Measurements from ENCODE around the gene CYBRD1.

Gene CYBRD1

DNA sequence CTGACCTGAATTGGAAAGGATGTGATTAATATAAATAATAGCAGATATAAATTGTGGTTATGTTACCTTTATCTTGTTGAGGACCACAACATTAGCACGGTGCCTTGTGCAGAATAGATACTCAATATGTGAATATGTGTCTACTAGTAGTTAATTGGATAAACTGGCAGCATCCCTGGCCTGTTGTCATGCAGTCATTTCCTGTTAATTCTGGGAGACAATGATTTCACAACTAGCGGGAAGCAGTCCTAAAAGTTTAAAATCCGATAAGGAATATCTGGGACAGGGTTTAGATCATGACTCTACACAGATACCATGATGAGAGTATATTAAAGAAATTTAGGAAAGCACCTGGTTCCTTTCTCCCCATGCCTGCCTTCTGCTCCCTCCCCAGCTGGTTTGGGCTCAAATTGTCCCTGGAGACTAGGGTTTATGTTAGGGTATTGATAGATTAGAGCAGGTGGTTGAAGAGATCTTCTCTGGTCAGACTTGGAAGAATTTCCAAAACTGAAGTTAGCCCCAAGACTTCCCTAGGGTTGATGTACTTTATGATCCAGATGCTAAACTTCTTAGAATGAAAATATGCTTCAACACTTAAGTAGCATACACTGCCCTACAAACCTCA, 32.8 kb downstream of the CYBRD1 start:
- DNase-seq (ENCODE audit: low read depth), result no peak

DNA sequence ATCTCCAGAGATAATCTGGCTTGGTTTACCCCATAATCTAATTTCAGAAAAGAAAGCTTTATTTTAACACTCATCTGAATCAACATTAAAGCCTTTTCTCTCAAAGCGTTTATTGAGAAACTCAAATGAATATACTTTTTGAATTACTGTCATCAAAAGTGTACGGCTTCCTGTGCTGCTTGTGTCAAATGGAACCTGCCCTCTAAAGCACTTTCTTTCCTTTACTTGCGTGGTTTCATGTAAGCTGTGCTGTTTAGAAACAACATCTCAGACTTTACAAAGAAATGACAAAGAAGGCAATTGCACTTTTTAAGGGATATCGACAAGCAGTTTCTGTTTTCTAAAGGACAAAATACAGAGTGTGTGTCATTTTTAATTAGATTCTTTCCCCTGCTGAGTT, 35.1 kb downstream of the CYBRD1 start:
- no peak for DNase-seq (ENCODE audit: low read depth)

DNA sequence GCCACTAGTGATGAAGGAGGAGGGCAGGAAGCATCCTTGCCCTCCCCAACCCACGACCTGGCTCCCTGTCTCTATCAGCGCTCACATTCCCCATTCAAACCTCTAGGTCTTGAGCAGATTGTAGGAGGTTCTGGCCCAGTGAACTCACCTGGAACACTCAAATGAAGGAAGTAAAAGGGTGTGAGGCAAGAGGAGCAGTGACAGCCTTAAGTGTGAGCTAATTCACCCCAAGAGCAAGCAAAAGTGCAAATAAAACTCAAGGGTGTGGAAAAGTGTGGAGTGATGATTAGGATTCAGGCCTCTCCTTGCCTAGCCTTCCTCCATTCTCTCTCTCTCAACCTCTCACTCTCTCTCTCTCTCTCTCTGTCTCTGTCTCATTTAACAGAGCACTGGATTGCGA, 41.0 kb downstream of the CYBRD1 start:
- no peak for DNase-seq (ENCODE audit: low read depth)

- DNase-seq (ENCODE audit: low read depth), result no peak
Observed at GRCh38 chr2:171564463-171564862, 42.2 kb downstream of the CYBRD1 start.

DNA sequence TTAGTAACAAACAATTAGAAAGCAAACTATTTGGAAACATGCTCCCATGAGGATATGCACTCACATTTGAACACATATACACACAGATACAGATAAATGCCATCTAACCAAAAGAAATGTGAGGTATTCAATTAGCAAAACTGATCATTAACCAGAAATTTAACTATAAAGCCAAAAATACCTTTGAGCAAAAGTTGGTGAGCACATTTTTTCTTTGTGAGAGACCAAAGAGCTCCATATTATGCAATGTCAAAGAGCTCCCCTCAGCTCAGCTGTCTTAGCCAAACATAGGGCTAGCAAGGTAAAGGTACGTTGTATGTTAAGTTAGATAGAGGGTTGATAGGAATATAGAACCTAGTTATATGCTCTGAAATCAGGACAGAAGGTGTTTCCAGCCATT, 43.8 kb downstream of the CYBRD1 start:
- DNase-seq (ENCODE audit: low read depth), result no peak

- no peak for DNase-seq (ENCODE audit: low read depth)
Observed at GRCh38 chr2:171566753-171567152, 44.5 kb downstream of the CYBRD1 start.

DNA sequence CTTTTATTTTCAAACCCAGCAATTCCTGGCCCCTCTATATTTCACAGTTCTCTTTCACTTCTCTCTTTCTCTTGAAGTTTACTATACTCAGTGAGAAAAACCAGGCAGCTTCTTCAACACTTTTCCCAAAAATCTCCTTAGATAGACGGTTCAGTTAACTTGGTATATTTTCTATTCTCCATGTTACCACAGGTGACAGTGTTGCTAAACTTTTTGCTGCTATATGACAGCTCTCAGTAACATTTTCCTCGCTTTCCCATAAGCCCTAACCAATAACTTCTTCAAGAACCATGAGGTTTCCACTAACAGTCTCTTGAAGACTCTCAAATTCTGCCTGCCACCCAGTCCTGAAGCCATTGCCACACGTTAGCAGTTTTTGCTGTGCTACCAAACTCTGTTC, 45.8 kb downstream of the CYBRD1 start:
- DNase-seq (ENCODE audit: low read depth), result no peak

GRCh38 chr2:171571721-171572120, 49.4 kb downstream of the CYBRD1 start:
- DNase-seq (ENCODE audit: low read depth), result no peak

DNA sequence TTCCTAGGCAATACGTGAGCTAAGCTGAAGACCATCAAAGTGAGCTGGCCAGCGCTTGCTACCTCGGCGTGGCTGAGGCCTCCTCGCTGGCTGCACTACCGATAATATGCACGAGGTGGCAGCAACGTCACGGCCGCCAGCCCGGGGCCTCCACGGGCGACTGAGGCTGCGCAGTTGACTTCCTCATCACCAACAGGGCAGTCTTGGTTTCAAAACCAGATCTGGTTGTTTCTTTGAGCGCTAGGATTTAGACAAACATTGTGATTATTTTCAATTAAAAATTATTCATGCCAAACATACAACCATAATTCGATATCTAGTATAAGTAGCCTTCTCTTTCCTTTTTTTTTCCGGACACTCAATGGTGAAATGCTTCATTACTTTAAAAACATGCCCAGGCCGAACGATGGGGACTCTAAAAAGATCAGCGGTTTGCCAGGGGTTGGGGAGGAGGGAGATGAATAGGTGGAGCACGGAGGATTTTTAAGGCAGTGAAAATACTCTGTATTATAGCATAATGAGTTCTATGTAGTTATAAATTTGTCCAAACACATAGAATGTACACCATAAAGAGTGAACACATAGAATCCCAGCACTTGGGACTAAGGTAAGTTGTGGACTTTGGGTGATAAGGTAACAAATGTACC, 52.0 kb downstream of the CYBRD1 start:
- peak; percentile 67 for DNase-seq (ENCODE audit: low read depth)

- no peak for DNase-seq (ENCODE audit: low read depth)
Observed at GRCh38 chr2:171575606-171576005, 53.3 kb downstream of the CYBRD1 start.

DNA sequence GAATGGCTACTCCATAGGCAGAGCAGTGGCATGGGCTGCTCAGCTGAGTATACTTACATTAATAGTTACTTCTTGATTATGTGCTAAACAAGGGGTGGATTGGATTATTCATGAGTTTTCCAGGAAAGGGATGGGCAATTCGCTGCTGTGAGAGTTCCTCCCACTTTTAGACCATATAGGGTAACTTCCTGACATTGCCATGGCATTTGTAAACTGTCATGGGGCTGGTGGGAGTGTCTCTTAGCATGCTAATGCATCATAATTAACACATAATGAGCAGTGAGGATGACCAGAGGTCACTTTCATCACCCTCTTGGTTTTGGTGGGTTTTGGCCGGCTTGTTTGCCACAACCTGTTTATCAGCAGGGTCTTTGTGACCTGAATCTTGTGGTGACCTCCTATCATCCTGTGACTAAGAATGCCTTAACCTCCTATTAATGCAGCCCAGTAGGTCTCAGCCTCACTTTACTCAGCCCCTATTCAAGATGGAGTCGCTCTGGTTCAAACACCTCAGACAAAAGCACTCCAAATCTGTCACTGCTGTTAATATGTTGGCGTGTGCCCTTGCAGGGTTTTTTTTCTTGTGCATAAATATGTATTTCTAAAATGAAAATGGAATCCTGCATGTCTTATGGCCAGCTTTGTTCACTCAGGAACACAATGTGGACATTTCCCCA, 56.0 kb downstream of the CYBRD1 start:
- no peak for DNase-seq (ENCODE audit: low read depth)

GRCh38 chr2:171579481-171579880, 57.2 kb downstream of the CYBRD1 start:
- DNase-seq (ENCODE audit: low read depth), result no peak

DNA sequence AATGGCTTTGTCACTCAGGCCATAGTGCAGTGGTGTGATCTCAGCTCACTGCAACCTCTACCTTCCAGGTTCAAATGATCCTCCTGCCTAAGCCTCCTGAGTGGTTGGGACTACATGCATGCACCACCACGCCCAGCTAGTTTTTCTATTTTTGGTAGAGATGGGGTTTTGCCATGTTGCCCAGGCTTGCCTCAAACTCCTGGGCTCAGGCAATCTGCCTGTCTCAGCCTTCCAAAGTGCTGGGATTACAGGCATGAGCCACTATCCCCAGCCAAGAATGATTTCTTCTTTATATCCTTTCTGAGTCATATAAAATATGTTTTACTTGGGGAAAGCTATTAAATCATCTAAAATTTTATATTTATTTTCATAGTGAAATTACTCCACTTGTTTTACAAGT, 61.3 kb downstream of the CYBRD1 start:
- no peak for DNase-seq (ENCODE audit: low read depth)

- DNase-seq (ENCODE audit: low read depth), result no peak
Observed at GRCh38 chr2:171584001-171584400, 61.7 kb downstream of the CYBRD1 start.

DNA sequence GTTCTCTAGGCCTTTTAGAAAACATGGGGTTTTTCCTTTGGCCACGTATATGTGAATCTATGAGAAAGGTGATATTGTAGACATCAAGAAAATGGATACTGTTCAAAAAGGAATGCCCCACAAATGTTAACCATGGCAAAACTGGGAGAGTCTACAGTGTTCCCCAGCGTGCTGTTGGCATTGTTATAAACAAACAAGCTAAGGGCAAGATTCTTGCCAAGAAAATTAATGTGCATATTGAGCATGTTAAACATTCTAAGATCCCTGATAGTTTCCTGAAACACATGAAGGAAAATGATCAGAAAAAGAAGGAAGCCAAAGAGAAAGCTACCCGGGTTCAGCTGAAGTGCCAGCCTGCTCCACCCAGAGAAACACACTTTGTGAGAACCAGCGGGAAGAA, 64.9 kb downstream of the CYBRD1 start:
- no peak for DNase-seq (ENCODE audit: low read depth)

- peak; percentile 43 for DNase-seq (ENCODE audit: low read depth)
Observed at GRCh38 chr2:171587567-171587966, 65.3 kb downstream of the CYBRD1 start.

GRCh38 chr2:171590116-171590515, 67.8 kb downstream of the CYBRD1 start:
- DNase-seq (ENCODE audit: low read depth), result no peak

DNA sequence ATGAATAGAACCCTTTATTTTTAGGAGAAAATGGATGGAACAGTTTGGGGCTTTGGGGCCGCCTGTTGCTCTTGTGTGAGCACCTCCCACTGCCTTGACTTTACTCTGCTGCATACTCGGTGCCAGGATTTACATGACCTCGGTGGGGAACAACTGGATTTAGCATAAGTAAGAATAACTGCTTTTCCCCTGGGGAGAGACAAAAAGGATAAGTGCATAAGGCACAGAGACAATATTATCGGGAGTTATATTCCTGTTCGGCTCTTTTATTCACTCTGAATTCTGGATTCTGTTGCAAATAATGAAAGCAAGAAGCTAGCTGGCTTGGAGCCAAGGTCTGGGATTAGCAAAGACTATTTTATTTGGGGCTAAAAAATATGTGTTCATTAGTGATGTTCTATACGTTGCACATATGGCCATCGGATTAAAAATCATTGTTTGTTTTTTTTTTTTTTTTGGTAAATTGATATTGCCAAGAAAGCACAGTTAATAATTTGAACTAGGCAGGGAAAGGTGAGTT, 69.8 kb downstream of the CYBRD1 start:
- DNase-seq (ENCODE audit: low read depth), result no peak

GRCh38 chr2:171595456-171595855, 73.2 kb downstream of the CYBRD1 start:
- DNase-seq (ENCODE audit: low read depth), result no peak

DNA sequence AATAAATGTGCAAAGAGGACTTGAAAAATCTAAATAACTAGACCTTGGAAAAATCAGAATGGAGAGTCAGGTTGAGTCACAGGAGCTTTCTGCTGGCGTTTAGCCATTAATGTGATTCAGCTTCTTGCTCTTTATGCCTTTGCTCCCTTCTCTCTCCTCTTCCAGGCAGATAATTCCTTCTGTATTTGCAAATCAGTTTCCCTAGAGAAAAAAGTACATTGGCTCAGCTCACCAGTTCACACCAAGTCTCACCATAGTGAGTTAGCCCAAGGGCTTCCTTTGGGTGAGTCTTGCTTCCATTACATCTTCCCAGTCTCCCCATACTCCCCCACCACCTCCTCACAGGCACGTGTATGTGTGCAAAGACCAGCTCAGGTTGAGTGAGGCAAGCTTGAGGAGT, 73.6 kb downstream of the CYBRD1 start:
- DNase-seq (ENCODE audit: low read depth), result peak; percentile 79

GRCh38 chr2:171598713-171599319, 76.5 kb downstream of the CYBRD1 start:
- DNase-seq (ENCODE audit: low read depth), result peak; percentile 66

GRCh38 chr2:171600126-171600525, 77.9 kb downstream of the CYBRD1 start:
- no peak for DNase-seq (ENCODE audit: low read depth)

GRCh38 chr2:171602352-171602751, 80.1 kb downstream of the CYBRD1 start:
- DNase-seq (ENCODE audit: low read depth), result no peak

Measured in fibroblast of gingiva (primary cell).